ENCODE data around the gene NBEA. TPM values are rescaled to one million over a fixed set of nuclear protein-coding genes. Genes with fewer than 3 reads are reported as not detected.

NBEA gene
- total RNA-seq, 1 experiment from 2014 or later: 3.3 TPM

DNA sequence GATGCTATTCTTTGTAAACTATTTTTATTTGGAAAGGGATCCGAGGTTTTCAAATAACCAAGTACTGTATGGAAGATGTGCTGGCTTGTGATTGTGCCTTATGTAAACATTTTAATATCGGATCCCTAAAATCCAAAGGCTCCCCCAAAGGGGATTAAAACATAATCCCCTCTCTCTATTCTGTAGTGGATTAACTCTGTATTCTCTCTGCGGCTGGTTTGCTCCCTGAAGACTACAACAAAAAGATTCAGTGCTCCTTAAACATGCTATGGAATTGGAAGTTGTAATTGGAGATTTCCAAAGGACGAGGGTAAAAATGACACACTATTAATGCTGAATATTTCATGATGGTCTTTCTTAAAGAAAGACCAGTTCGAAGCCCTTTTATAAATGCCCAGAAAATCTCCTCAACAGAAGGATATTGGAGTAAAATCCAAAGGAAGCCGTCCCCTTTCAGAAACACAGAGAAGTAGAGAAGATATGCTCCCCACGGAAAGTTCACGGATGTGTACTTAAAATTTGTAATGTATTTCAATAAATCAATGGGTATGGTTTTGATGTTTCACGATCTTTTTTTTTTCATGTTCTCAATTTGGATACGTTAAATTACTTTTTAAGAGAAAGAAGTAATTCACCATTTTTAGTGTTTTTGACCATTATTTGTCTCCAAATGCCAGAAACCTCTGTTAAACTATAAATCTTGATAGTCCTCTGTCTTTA, 527.9 kb downstream of the NBEA start:
- intact Hi-C loops (cut with micrococcal nuclease; ENCODE audit: unreplicated experiment): no loop called here
- TF ChIP-seq, protein P1, sequence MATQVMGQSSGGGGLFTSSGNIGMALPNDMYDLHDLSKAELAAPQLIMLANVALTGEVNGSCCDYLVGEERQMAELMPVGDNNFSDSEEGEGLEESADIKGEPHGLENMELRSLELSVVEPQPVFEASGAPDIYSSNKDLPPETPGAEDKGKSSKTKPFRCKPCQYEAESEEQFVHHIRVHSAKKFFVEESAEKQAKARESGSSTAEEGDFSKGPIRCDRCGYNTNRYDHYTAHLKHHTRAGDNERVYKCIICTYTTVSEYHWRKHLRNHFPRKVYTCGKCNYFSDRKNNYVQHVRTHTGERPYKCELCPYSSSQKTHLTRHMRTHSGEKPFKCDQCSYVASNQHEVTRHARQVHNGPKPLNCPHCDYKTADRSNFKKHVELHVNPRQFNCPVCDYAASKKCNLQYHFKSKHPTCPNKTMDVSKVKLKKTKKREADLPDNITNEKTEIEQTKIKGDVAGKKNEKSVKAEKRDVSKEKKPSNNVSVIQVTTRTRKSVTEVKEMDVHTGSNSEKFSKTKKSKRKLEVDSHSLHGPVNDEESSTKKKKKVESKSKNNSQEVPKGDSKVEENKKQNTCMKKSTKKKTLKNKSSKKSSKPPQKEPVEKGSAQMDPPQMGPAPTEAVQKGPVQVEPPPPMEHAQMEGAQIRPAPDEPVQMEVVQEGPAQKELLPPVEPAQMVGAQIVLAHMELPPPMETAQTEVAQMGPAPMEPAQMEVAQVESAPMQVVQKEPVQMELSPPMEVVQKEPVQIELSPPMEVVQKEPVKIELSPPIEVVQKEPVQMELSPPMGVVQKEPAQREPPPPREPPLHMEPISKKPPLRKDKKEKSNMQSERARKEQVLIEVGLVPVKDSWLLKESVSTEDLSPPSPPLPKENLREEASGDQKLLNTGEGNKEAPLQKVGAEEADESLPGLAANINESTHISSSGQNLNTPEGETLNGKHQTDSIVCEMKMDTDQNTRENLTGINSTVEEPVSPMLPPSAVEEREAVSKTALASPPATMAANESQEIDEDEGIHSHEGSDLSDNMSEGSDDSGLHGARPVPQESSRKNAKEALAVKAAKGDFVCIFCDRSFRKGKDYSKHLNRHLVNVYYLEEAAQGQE (IDR thresholded peaks at IDR 0.05; ENCODE audit: insufficient read depth in 1 of 2, low read depth in 2 of 2, low read length in 1 of 2): no peak
- no peak for TF ChIP-seq POLR2AphosphoS5 (IDR thresholded peaks at IDR 0.05; ENCODE audit: low read depth, low read length)
- TF ChIP-seq, protein P2, sequence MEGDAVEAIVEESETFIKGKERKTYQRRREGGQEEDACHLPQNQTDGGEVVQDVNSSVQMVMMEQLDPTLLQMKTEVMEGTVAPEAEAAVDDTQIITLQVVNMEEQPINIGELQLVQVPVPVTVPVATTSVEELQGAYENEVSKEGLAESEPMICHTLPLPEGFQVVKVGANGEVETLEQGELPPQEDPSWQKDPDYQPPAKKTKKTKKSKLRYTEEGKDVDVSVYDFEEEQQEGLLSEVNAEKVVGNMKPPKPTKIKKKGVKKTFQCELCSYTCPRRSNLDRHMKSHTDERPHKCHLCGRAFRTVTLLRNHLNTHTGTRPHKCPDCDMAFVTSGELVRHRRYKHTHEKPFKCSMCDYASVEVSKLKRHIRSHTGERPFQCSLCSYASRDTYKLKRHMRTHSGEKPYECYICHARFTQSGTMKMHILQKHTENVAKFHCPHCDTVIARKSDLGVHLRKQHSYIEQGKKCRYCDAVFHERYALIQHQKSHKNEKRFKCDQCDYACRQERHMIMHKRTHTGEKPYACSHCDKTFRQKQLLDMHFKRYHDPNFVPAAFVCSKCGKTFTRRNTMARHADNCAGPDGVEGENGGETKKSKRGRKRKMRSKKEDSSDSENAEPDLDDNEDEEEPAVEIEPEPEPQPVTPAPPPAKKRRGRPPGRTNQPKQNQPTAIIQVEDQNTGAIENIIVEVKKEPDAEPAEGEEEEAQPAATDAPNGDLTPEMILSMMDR (IDR thresholded peaks at IDR 0.05): no peak
- TF ChIP-seq SIN3A (IDR thresholded peaks at IDR 0.05; ENCODE audit: borderline replicate concordance, insufficient read depth, low read depth, low read length): no peak
- in situ Hi-C loops (cut with HindIII; ENCODE audit: low pct_unique_long_range_greater_than_20kb, low sequenced_read_pairs): no loop called here
- Histone ChIP-seq H3K36me3 (ENCODE audit: control insufficient read depth, insufficient read depth, low read length) (no peaks in the 10 kb centered on the region; the same call in 1 of the 2 replicates), H3K4me3 (ENCODE audit: low read depth in 2 of 2, low read length in 2 of 2) (peak overlapping the region in 1 of 2 experiments; percentile 39; a peak in 1 of 4 replicates), H3K9me3 (ENCODE audit: control insufficient read depth, insufficient read depth, low read depth, low read length) (no peaks in the 10 kb centered on the region), H3K27me3 (ENCODE audit: control insufficient read depth, insufficient read depth, low read length) (no peaks in the 10 kb centered on the region), H3K27ac (ENCODE audit: low read length) (no peak overlapping the region), H3K4me1 (ENCODE audit: control insufficient read depth, insufficient read depth, low read length) (no peaks in the 10 kb centered on the region)
- ChIA-PET CTCF (no interaction called here), POLR2A (no interaction called here)
- DNase-seq (ENCODE audit: low read depth, low spot score) (no peak), ATAC-seq (no peak)
- BruUV-seq (replicated peaks): no TSS peak

DNA sequence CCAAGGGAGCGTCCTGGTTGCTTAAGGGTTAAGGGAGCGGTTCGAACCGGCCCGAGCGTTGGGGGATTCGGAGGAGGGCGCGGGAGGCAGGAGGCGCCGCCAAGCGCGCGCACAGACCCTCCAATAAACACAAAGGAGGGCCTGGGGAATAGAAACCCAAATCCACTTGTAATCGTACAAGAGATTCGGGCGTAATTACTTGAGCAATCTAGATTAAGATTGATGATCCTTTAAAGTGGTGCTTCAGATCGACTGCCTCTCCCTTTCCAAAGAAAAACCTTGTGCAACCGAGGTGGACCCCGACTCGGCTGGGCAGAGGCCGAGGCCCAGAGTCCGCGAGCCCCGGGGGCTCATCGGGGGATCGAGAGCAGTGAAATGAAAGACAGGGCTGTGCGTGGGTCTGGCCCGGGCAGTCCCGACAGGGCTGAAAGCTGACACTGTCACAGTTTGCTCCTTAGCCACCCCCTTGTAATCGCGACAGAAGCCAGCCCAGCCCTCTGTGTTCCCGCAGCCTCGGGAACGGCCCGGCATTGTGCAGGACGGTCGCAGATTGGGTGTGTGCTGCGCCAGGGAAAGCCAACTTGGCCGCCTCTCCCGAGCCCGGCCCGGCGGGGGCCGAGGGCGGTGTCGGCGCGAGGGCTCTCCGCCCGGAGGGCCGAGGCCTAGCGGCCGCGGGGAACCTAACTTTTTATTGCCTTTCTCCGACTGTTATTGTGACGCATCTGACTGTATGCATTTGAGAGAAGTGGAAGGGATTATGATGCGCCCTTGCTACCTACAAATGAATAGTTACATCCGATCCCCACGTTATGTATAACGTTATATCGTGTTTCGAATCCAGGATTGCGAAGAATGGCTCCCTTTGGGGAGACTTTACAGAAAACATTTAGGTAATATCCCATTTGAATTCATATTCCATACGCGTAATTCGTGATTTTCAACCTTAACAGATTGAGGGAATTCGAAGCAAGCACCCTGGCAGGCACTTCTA, 528.9 kb downstream of the NBEA start:
- Histone ChIP-seq H3K27me3 (ENCODE audit: control insufficient read depth, insufficient read depth, low read length) (no peaks in the 10 kb centered on the region), H3K4me3 (ENCODE audit: low read depth in 2 of 2, low read length in 2 of 2) (peak overlapping the region in 1 of 2 experiments; percentile 39; a peak in 1 of 4 replicates), H3K36me3 (ENCODE audit: control insufficient read depth, insufficient read depth, low read length) (no peaks in the 10 kb centered on the region; the same call in 1 of the 2 replicates), H3K4me1 (ENCODE audit: control insufficient read depth, insufficient read depth, low read length) (no peaks in the 10 kb centered on the region), H3K9me3 (ENCODE audit: control insufficient read depth, insufficient read depth, low read depth, low read length) (no peaks in the 10 kb centered on the region), H3K27ac (ENCODE audit: low read length) (no peak overlapping the region)
- no TSS peak for BruUV-seq (replicated peaks)
- POLR2A ChIA-PET: no interaction called here
- no peak for ATAC-seq
- intact Hi-C loops (cut with micrococcal nuclease; ENCODE audit: unreplicated experiment) (no loop called here), in situ Hi-C loops (cut with HindIII; ENCODE audit: low pct_unique_long_range_greater_than_20kb, low sequenced_read_pairs) (no loop called here)
- TF ChIP-seq, protein P2 (IDR thresholded peaks at IDR 0.05): no peak
- TF ChIP-seq POLR2AphosphoS5 (IDR thresholded peaks at IDR 0.05; ENCODE audit: low read depth, low read length) (no peak), SIN3A (IDR thresholded peaks at IDR 0.05; ENCODE audit: borderline replicate concordance, insufficient read depth, low read depth, low read length) (no peak), TCF7L2 (IDR thresholded peaks at IDR 0.05; ENCODE audit: low read depth, low read length) (no peak)
- TF ChIP-seq, protein P1 (IDR thresholded peaks at IDR 0.05; ENCODE audit: insufficient read depth in 1 of 2, low read depth in 2 of 2, low read length in 1 of 2): no peak
- CTCF ChIA-PET: no interaction called here
- no peak for DNase-seq (ENCODE audit: low read depth, low spot score)
